ENCODE measurements around the gene COL1A1. TPM values are rescaled to one million over a fixed set of nuclear protein-coding genes. Genes with fewer than 3 reads are reported as not detected.

The COL1A1 gene
- polyA plus RNA-seq (2012; ENCODE audit: insufficient read depth, insufficient read length): 2.0 TPM

- DNase-seq (ENCODE audit: low read depth, low spot score): no peak
- peak within 1 kb of the TSS; percentile 51 for H3K4me3 ChIP-seq (ENCODE audit: low read length)
Observed at GRCh38 chr17:50201276-50201854, at the start of gene COL1A1. COL1A1 (minus strand) TSS chr17:50201631; CDS start chr17:50201513, 118 bp downstream.

GRCh38 chr17:50248255-50248654 lies 46.8 kb upstream of the COL1A1 start:
- no peak for DNase-seq (ENCODE audit: low read depth, low spot score)
- H3K4me3 ChIP-seq (ENCODE audit: low read length): no peak overlapping the region

GRCh38 chr17:50244771-50245170 lies 43.3 kb upstream of the COL1A1 start:
- DNase-seq (ENCODE audit: low read depth, low spot score): no peak
- H3K4me3 ChIP-seq (ENCODE audit: low read length): no peak overlapping the region

GRCh38 chr17:50241431-50241830 lies 40.0 kb upstream of the COL1A1 start:
- H3K4me3 ChIP-seq (ENCODE audit: low read length): no peak overlapping the region
- no peak for DNase-seq (ENCODE audit: low read depth, low spot score)

- no peak overlapping the region for H3K4me3 ChIP-seq (ENCODE audit: low read length)
- no peak for DNase-seq (ENCODE audit: low read depth, low spot score)
Observed at GRCh38 chr17:50240851-50241250, 39.4 kb upstream of the COL1A1 start.

GRCh38 chr17:50239937-50240336 lies 38.5 kb upstream of the COL1A1 start:
- no peak overlapping the region for H3K4me3 ChIP-seq (ENCODE audit: low read length)
- DNase-seq (ENCODE audit: low read depth, low spot score): no peak

GRCh38 chr17:50238601-50239280 lies 37.3 kb upstream of the COL1A1 start:
- no peak for DNase-seq (ENCODE audit: low read depth, low spot score)
- H3K4me3 ChIP-seq (ENCODE audit: low read length): no peak overlapping the region

- H3K4me3 ChIP-seq (ENCODE audit: low read length): no peak overlapping the region
- DNase-seq (ENCODE audit: low read depth, low spot score): no peak
Observed at GRCh38 chr17:50237901-50238300, 36.5 kb upstream of the COL1A1 start.

- no peak overlapping the region for H3K4me3 ChIP-seq (ENCODE audit: low read length)
- no peak for DNase-seq (ENCODE audit: low read depth, low spot score)
Observed at GRCh38 chr17:50234581-50234980, 33.1 kb upstream of the COL1A1 start.

GRCh38 chr17:50225701-50226240 lies 24.3 kb upstream of the COL1A1 start:
- H3K4me3 ChIP-seq (ENCODE audit: low read length): no peak overlapping the region
- DNase-seq (ENCODE audit: low read depth, low spot score): no peak

GRCh38 chr17:50222922-50223321 lies 21.5 kb upstream of the COL1A1 start:
- no peak for DNase-seq (ENCODE audit: low read depth, low spot score)
- no peak overlapping the region for H3K4me3 ChIP-seq (ENCODE audit: low read length)

- H3K4me3 ChIP-seq (ENCODE audit: low read length): no peak overlapping the region
- DNase-seq (ENCODE audit: low read depth, low spot score): no peak
Observed at GRCh38 chr17:50221864-50222545, 20.6 kb upstream of the COL1A1 start.

GRCh38 chr17:50221266-50221863 lies 19.9 kb upstream of the COL1A1 start:
- no peak overlapping the region for H3K4me3 ChIP-seq (ENCODE audit: low read length)

GRCh38 chr17:50220811-50221210 lies 19.4 kb upstream of the COL1A1 start:
- no peak overlapping the region for H3K4me3 ChIP-seq (ENCODE audit: low read length)
- no peak for DNase-seq (ENCODE audit: low read depth, low spot score)

More at GRCh38 chr17:50221266-50221863, 19.9 kb upstream of the COL1A1 start:
- peak; percentile 71 for DNase-seq (ENCODE audit: low read depth, low spot score)

GRCh38 chr17:50219939-50220465 lies 18.6 kb upstream of the COL1A1 start:
- DNase-seq (ENCODE audit: low read depth, low spot score): no peak
- H3K4me3 ChIP-seq (ENCODE audit: low read length): no peak overlapping the region

- no peak overlapping the region for H3K4me3 ChIP-seq (ENCODE audit: low read length)
- no peak for DNase-seq (ENCODE audit: low read depth, low spot score)
Observed at GRCh38 chr17:50219342-50219741, 17.9 kb upstream of the COL1A1 start.

- H3K4me3 ChIP-seq (ENCODE audit: low read length): no peak overlapping the region
- DNase-seq (ENCODE audit: low read depth, low spot score): no peak
Observed at GRCh38 chr17:50218771-50219315, 17.4 kb upstream of the COL1A1 start.

- DNase-seq (ENCODE audit: low read depth, low spot score): no peak
- no peak overlapping the region for H3K4me3 ChIP-seq (ENCODE audit: low read length)
Observed at GRCh38 chr17:50218071-50218759, 16.8 kb upstream of the COL1A1 start.

GRCh38 chr17:50217591-50217990 lies 16.2 kb upstream of the COL1A1 start:
- DNase-seq (ENCODE audit: low read depth, low spot score): no peak

More at GRCh38 chr17:50217591-50217990, 16.2 kb upstream of the COL1A1 start:
- H3K4me3 ChIP-seq (ENCODE audit: low read length): no peak overlapping the region

Data from Jurkat, Clone E6-1 (cell line).